ENCODE results near the gene AP3S2. TPM values are rescaled to one million over a fixed set of nuclear protein-coding genes. Genes with fewer than 3 reads are reported as not detected.

Gene AP3S2
- total and polyA plus RNA-seq, 2 of the 8 experiments (the other 6 are each of a cell fraction or from before 2014, with no cell fraction given) = 19.2 to 45.4 TPM

GRCh38 chr15:89833966-89834365 is 59.8 kb downstream of the AP3S2 start:
- Histone ChIP-seq H3K27ac (ENCODE audit: low read depth, low read length) (no peak overlapping the region), H2BK5ac (ENCODE audit: low read depth, low read length) (no peak overlapping the region), H3K23ac (ENCODE audit: insufficient read length) (no peak overlapping the region), H3K79me1 (ENCODE audit: low read depth, low read length) (no peaks in the 10 kb centered on the region), H4K8ac (ENCODE audit: extremely low read depth, insufficient read depth, low read length) (no peak overlapping the region; the same call in 1 of the 2 replicates), H4K91ac (replicated peaks; ENCODE audit: insufficient read length, low read length) (no peak overlapping the region), H3K23me2 (ENCODE audit: low read depth, low read length) (no peaks in the 10 kb centered on the region), H3K79me2 (ENCODE audit: control insufficient read depth in 1 of 2, insufficient read depth in 2 of 2, low read length in 2 of 2) (no peaks in the 10 kb centered on the region), H4K20me1 (replicated peaks in 1 of 2; ENCODE audit: control insufficient read depth in 1 of 2, insufficient read depth in 2 of 2, low read length in 2 of 2) (peaks cover 2 to 7% of the 10 kb centered on the region in 2 experiments), H2BK12ac (ENCODE audit: low read depth, low read length) (no peak overlapping the region), H2AK5ac (ENCODE audit: low read depth, low read length) (no peak overlapping the region), H3K4me3 (ENCODE audit: extremely low read depth in 1 of 4, insufficient read depth in 2 of 4, low read depth in 3 of 4, low read length in 4 of 4) (no peak overlapping the region), H3K14ac (ENCODE audit: insufficient read length) (no peak overlapping the region), H4K5ac (ENCODE audit: insufficient read length, low read depth, low read length) (no peak overlapping the region), H3K27me3 (replicated peaks in 1 of 4; ENCODE audit: control insufficient read depth in 3 of 4, extremely low read depth in 1 of 4, insufficient read depth in 3 of 4, low read length in 3 of 4) (no peaks in the 10 kb centered on the region), H3K56ac (replicated peaks; ENCODE audit: insufficient read length, low read depth, low read length) (no peak overlapping the region), H3K9ac (replicated peaks in 1 of 4; ENCODE audit: extremely low read depth in 1 of 4, low read depth in 3 of 4, low read length in 3 of 4) (no peak overlapping the region), H2BK120ac (replicated peaks; ENCODE audit: low read depth, low read length) (no peak overlapping the region), H2BK20ac (ENCODE audit: low read length) (no peak overlapping the region), H3K36me3 (ENCODE audit: control insufficient read depth in 2 of 4, insufficient read depth in 4 of 4, low read length in 3 of 4) (peaks cover 0 to 38% (median 17%) of the 10 kb centered on the region in 4 experiments; a peak in 7 of 8 replicates), H3K9me3 (ENCODE audit: insufficient read depth in 2 of 2, low read depth in 1 of 2, low read length in 1 of 2) (no peaks in the 10 kb centered on the region), H2AFZ (ENCODE audit: low read length) (no peak overlapping the region), H3K4me2 (ENCODE audit: insufficient read depth in 1 of 2, low read depth in 2 of 2, low read length in 2 of 2) (no peak overlapping the region), H3K18ac (ENCODE audit: extremely low read depth, low read length) (no peak overlapping the region), H3K4me1 (replicated peaks in 1 of 4; ENCODE audit: control insufficient read depth in 3 of 4, insufficient read depth in 4 of 4, low read length in 3 of 4) (no peaks in the 10 kb centered on the region; a peak in 1 of 7 replicates), H2BK15ac (ENCODE audit: low read length) (no peak overlapping the region), H3K4ac (replicated peaks; ENCODE audit: insufficient read length, low read depth, low read length) (no peak overlapping the region)
- TF ChIP-seq, protein P1, sequence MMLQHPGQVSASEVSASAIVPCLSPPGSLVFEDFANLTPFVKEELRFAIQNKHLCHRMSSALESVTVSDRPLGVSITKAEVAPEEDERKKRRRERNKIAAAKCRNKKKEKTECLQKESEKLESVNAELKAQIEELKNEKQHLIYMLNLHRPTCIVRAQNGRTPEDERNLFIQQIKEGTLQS (IDR thresholded peaks at IDR 0.05; ENCODE audit: insufficient read depth, low read depth, low read length) = no peak
- TF ChIP-seq GABPA (IDR thresholded peaks at IDR 0.05; ENCODE audit: borderline replicate concordance, insufficient read depth, low read length) = no peak
- TF ChIP-seq SIX5 (IDR thresholded peaks at IDR 0.05; ENCODE audit: low read depth, low read length) = no peak
- TF ChIP-seq, protein P2, sequence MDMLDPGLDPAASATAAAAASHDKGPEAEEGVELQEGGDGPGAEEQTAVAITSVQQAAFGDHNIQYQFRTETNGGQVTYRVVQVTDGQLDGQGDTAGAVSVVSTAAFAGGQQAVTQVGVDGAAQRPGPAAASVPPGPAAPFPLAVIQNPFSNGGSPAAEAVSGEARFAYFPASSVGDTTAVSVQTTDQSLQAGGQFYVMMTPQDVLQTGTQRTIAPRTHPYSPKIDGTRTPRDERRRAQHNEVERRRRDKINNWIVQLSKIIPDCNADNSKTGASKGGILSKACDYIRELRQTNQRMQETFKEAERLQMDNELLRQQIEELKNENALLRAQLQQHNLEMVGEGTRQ (IDR thresholded peaks at IDR 0.05; ENCODE audit: low read length) = no peak
- 96% methylated on average over 7 of the region's 7 CpGs; no CpG with 5 or more reads in 1 of the 2 experiments for WGBS, 2 experiments (ENCODE audit: extremely low coverage in 1 of 2, insufficient coverage in 1 of 2, insufficient read length in 1 of 2, insufficient replicate concordance in 2 of 2, low coverage in 1 of 2, low lambda C conversion rate in 2 of 2, missing lambda C conversion rate in 1 of 2)
- ChIA-PET CTCF (ENCODE audit: partially characterized antibody) (interaction anchor here (0.9 kb wide), 1 partner anchor 73 kb away, joined by 3 read pairs; no protein-coding TSS in a partner anchor), POLR2A (ENCODE audit: partially characterized antibody) (no interaction called here)
- no peak for FAIRE-seq
- DNase-seq (ENCODE audit: low read depth in 1 of 2, low spot score in 2 of 2) = no peak
